ENCODE data around the gene NKRF.

Gene NKRF

DNA sequence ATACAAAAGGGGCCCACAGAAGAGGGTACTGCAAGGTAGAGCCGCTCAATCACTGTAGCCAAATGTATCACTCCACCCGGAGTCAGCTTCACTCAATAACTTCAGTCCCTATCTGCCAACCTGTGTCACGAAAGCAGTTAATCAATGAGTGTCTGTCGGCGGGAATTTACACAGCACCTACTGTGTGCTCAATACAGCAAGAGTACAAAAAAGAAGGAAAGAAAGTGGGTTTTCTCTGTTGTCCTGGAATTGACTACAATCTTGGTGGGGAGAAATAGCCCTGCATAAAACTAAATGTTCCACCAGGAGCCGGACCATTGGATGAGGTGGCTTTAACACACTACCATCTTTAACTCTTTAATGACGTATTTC, 780 bp upstream of the NKRF start:
- no peak for DNase-seq (ENCODE audit: low read depth)

DNA sequence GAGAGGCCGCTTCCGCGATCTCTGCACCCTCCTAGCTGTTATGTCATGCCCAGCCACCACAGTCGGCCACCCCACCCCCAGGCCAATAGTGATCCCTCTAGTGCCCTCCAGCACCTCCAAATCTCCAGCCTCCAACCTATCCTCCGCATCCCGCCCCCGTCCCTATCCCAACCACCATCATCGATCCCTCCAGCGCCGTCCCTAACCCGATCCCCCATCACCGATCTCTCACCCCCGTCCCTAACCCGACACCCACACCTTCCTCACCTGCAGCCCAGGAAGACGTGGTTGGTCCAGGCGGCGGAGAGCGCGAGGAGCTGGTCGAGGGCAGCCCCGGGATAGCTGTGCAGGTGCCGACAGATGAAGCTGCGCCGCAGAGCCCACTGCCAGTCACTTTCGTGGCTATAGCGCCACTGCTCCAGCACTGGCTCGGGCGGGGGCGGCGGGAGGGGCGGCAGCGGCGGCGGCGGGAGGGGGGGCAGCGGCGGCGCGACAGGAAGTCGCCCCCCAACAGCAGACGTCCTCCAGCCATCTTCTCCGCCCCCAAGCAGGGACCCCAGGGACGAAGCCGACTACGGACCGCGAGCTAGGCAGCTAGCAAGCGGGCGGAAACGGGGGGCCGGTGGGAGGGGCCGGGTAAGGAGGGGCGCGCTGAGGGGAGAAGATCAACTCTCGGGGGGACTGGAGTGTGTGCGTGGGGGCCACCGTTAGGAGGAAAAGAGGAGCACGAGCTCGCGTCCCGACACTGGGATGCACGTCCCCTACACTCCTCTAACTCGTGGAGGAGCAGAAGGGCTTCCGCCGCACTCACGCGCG, 552 bp downstream of the NKRF start:
- peak; percentile 7 for DNase-seq (ENCODE audit: low read depth)

DNA sequence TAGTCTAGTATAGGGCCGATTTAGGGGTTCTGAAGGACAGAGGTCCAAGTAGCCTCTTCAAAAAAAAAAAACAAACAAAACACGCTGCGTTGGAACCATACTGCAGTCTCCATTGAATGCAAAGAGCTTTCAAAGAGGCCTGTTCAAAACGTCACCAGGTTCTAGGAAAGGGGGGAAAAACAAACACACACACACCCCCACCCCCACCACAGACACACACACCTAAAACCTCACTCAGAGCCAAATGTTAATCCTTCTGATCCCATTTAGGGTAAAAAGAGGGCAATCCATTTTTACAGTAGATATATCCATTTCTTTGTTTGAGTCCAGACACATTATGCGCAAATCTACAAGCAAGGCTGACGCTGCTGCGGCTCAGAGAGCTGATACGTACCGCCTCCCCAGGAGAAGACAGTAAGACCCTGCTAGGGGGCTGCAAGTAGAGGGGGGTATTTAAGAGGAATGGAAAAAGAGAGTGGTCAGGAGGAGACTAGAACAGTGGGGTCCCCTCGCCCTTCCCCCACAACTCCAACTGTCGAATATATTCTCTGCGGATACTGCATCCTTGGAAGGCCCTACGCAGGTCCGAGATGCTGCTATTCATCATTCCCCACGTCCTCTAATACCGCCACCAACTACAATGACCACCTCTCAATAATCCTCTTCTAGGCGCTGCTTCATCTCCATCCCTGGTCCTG, 1.3 kb downstream of the NKRF start:
- DNase-seq (ENCODE audit: low read depth), result no peak

- DNase-seq (ENCODE audit: low read depth), result no peak
Measured at GRCh38 chrX:119602701-119603255, 3.4 kb downstream of the NKRF start.

DNA sequence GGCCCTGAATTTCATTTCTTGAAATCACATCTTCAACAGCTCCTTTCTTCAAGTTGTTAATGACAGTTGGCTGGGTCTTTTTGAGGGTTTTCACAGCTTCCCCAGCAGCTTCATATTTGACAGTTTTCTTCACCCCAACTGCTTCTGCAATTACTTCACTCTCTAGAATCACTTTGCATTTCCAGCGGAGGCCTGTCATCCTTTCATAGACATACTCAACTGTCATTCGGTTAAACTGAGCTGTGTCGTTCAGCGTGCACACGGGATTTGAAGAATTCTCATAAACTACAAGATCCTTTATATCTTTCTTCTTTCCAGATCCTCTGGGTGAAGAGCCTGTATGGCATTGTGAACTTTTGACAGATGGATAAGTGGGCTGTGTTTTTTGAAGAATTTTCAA, 16.4 kb downstream of the NKRF start:
- DNase-seq (ENCODE audit: low read depth), result no peak

- no peak for DNase-seq (ENCODE audit: low read depth)
Measured at GRCh38 chrX:119583431-119584059, 22.7 kb downstream of the NKRF start.

- no peak for DNase-seq (ENCODE audit: low read depth)
Measured at GRCh38 chrX:119579414-119579813, 26.8 kb downstream of the NKRF start.

- DNase-seq (ENCODE audit: low read depth), result peak; percentile 70
Measured at GRCh38 chrX:119574394-119575266, 31.6 kb downstream of the NKRF start, which contains the start of gene UBE2A. TSS of gene UBE2A (plus strand) at chrX:119574563. CDS start at chrX:119574712, 149 bp downstream.

GRCh38 chrX:119573840-119574393, 32.3 kb downstream of the NKRF start:
- DNase-seq (ENCODE audit: low read depth), result no peak

- DNase-seq (ENCODE audit: low read depth), result no peak
Measured at GRCh38 chrX:119573222-119573621, 33.0 kb downstream of the NKRF start.

DNA sequence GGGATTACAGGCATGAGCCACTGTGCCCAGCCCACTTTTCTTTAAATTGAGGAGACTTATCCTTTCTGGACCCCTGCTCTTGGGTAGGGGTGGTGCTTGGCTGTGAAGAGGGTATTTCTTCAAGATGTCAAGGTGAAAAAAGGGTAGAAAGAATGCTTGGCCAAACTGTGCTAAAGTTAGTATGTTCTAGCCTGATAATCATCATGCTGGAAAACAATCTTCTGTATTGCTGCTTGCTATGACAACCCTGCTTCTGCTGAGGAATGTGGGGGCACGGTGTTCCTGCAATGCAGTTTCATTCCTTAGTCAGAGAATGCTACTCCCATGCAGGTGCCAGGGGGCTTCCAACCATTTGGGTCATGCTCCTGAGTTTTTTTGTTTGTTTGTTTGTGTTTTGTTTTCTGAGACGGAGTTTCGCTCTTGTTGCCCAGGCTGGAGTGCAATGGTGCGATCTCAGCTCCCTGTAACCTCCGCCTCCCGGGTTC, 35.8 kb downstream of the NKRF start:
- DNase-seq (ENCODE audit: low read depth), result no peak

DNA sequence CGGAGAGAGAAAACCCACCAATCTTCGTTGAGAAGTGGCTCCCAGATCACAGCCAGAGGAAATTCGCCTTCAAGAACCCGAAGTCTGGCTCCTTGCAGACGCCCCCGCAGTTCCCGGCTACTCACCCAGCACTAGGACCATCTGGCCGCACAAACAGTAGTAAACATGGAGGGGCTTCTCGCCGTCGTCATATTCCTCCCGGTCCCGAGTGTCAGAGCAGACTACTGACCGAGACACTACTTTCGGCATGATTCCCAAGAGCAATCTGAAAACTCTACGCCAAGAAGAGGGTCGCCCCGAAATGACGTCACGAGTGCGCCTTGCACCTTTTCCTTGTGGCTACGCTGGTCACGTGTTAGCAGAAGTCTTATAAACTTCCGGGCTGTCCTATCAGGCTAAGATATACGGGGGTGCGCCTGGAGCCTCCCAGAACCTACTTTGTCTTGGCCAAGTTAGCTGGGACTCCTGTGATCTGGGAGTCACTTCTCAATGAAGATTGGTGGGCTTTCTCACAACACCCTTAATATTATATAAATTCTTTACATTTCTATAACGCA, 41.0 kb downstream of the NKRF start, which contains the start of gene STEEP1:
Gene STEEP1 (minus strand): TSS at position 303 of the 557 bp plus-strand sequence. CDS start 54 bp downstream, at position 249.
- DNase-seq (ENCODE audit: low read depth), result peak; percentile 76

DNA sequence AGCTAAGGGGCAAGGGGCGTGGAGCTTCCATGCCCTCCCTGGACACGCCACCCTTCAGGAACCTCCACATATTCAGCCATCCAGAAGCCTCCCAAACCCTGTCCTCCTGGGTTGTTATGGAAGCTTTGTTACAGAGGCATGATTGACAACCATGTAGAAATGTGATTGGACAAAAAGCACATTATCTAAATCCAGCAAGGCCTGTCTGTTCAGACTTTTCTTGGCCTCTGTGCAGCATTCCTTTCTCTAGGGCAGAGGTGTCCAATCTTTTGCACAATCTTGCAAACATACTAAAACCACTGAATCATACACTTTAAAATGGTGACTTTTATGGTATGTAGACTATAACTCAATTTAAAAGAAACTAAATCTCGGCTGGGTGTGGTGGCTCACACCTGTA, 53.7 kb downstream of the NKRF start:
- DNase-seq (ENCODE audit: low read depth), result no peak

GRCh38 chrX:119549327-119550016, 56.8 kb downstream of the NKRF start:
- no peak for DNase-seq (ENCODE audit: low read depth)

- no peak for DNase-seq (ENCODE audit: low read depth)
Measured at GRCh38 chrX:119541188-119541587, 65.0 kb downstream of the NKRF start.

- DNase-seq (ENCODE audit: low read depth), result no peak
Measured at GRCh38 chrX:119539872-119540271, 66.4 kb downstream of the NKRF start.
